HepG2 (cell line): ENCODE measurements around the gene TACC2. TPM values are rescaled to one million over a fixed set of nuclear protein-coding genes. Genes with fewer than 3 reads are reported as not detected.
A peak's percentile ranks its signal among the peaks of the same experiment; 100 is the strongest.

ENCODE experiments used
- DDIT3 ChIP-seq: sonication (generic); formaldehyde crosslinking; IDR thresholded peaks from 2 replicates; pipeline ENCODE4 v1.4.0; 2020; ENCODE audit warnings: mild to moderate bottlenecking, missing genetic modification reagents
- EZH2 ChIP-seq: conservative IDR thresholded peaks from 2 replicates; pipeline ENCODE4 v1.6.1; 2012; ENCODE audit warnings: mild to moderate bottlenecking, low read depth, low read length, moderate library complexity
- HNRNPL ChIP-seq: fragments of 200-400 bp; formaldehyde crosslinking; IDR thresholded peaks from 2 replicates; pipeline ENCODE4 v1.6.1; 2017; ENCODE audit warnings: mild to moderate bottlenecking, low read depth, low read length
- JUN ChIP-seq: sonication (generic); formaldehyde crosslinking; IDR thresholded peaks from 2 replicates; pipeline ENCODE4 v1.4.0; 2020; ENCODE audit warnings: mild to moderate bottlenecking, missing genetic modification reagents
- PLSCR1 ChIP-seq: sonication (generic); formaldehyde crosslinking; IDR thresholded peaks from 2 replicates; pipeline ENCODE4 v1.5.0; 2020; ENCODE audit warnings: missing genetic modification reagents, mild to moderate bottlenecking, borderline replicate concordance
- POLR2AphosphoS2 ChIP-seq: IDR thresholded peaks from 2 replicates; pipeline ENCODE4 v1.6.1; 2011; ENCODE audit warnings: low read depth, low read length, improper control_type of control experiment
- RARA ChIP-seq: IDR thresholded peaks from 2 replicates; pipeline ENCODE4 v1.6.1; 2016; ENCODE audit warnings: missing genetic modification reagents, missing compliant biosample characterization
- SMC3 ChIP-seq: IDR thresholded peaks from 2 replicates; pipeline ENCODE4 v1.6.1; 2011; ENCODE audit warnings: low read length, improper control_type of control experiment
- SP2 ChIP-seq: sonication (generic); formaldehyde crosslinking; IDR thresholded peaks from 2 replicates; pipeline ENCODE4 v1.5.1; 2020; ENCODE audit warnings: mild to moderate bottlenecking, missing genetic modification reagents
- SPEN ChIP-seq: sonication (generic); formaldehyde crosslinking; IDR thresholded peaks from 2 replicates; pipeline ENCODE4 v1.5.1; 2020; ENCODE audit warnings: low read depth, mild to moderate bottlenecking, missing genetic modification reagents
- ZBTB40 ChIP-seq, 2 experiments: fragments of 450-650 bp in 1 of 2; sonication (generic) in 1 of 2; formaldehyde crosslinking in 1 of 2; IDR thresholded peaks; 2 replicates each; pipeline versions ENCODE4 v1.6.1 to v1.8.0; 2016 to 2022; ENCODE audit warnings: antibody characterized with exemption in 1 of 2, mild to moderate bottlenecking in 1 of 2, missing genetic modification reagents in 1 of 2
- ZNF230 ChIP-seq: sonication (generic); formaldehyde crosslinking; IDR thresholded peaks from 2 replicates; pipeline ENCODE4 v1.4.0; 2020; ENCODE audit warnings: mild to moderate bottlenecking, missing genetic modification reagents
- ZNF660 ChIP-seq: sonication (generic); formaldehyde crosslinking; IDR thresholded peaks from 2 replicates; pipeline ENCODE4 v1.5.1; 2020; ENCODE audit warnings: mild to moderate bottlenecking, low read depth, missing genetic modification reagents, borderline replicate concordance
- ZNF768 ChIP-seq: sonication (generic); formaldehyde crosslinking; IDR thresholded peaks from 2 replicates; pipeline ENCODE4 v1.4.0; 2020; ENCODE audit warnings: missing genetic modification reagents
- polyA plus RNA-seq, 8 experiments: library from polyadenylated mRNA; depleted of rRNA in 3 of 8; stranded (reverse) in 7 of 8; unstranded in 1 of 8; fragments of >200 nt; fragmentation: Illumina TruSeq in 4 of 8; extraction: Trizol in 4 of 8; gene quantifications; 2 replicates each; pipeline versions ENCODE4 v1.2.1 to v1.2.3, GENCODE V29; 2011 to 2016; ENCODE audit warnings: low read depth in 4 of 8, missing spikeins in 1 of 8, mixed read lengths in 1 of 8; ENCODE audit not compliant: insufficient read depth in 1 of 8
- total RNA-seq, 5 experiments: library from RNA; depleted of rRNA; stranded (reverse); fragments of >200 nt; fragmentation: Illumina TruSeq; extraction: Trizol; gene quantifications; 2 replicates each; pipeline ENCODE4 v1.2.3, GENCODE V29; 2016; ENCODE audit warnings: low read depth in 1 of 5
- TF ChIP-seq, protein P1 (sequence below): sonication (generic); formaldehyde crosslinking; IDR thresholded peaks from 2 replicates; pipeline ENCODE4 v1.4.0; 2020; ENCODE audit warnings: missing genetic modification reagents, mild to moderate bottlenecking, borderline replicate concordance
- TF ChIP-seq, protein P2 (sequence below): sonication (generic); formaldehyde crosslinking; IDR thresholded peaks from 2 replicates; pipeline ENCODE4 v1.5.0; 2020; ENCODE audit warnings: mild to moderate bottlenecking, low read depth, missing genetic modification reagents, borderline replicate concordance

TACC2 gene
- total and polyA plus RNA-seq, 2 of the 13 experiments (the other 11 are each of a cell fraction or from before 2014, with no cell fraction given), result 11.8 to 16.0 TPM

- TF ChIP-seq, protein P1, sequence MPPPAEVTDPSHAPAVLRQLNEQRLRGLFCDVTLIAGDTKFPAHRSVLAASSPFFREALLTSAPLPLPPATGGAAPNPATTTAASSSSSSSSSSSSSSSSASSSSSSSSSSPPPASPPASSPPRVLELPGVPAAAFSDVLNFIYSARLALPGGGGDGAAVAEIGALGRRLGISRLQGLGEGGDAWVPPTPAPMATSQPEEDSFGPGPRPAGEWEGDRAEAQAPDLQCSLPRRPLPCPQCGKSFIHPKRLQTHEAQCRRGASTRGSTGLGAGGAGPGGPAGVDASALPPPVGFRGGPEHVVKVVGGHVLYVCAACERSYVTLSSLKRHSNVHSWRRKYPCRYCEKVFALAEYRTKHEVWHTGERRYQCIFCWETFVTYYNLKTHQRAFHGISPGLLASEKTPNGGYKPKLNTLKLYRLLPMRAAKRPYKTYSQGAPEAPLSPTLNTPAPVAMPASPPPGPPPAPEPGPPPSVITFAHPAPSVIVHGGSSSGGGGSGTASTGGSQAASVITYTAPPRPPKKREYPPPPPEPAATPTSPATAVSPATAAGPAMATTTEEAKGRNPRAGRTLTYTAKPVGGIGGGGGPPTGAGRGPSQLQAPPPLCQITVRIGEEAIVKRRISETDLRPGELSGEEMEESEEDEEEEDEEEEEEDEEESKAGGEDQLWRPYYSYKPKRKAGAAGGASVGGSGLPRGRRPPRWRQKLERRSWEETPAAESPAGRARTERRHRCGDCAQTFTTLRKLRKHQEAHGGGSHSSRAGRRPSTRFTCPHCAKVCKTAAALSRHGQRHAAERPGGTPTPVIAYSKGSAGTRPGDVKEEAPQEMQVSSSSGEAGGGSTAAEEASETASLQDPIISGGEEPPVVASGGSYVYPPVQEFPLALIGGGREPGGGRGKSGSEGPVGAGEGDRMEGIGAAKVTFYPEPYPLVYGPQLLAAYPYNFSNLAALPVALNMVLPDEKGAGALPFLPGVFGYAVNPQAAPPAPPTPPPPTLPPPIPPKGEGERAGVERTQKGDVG (CRISPR knock-in tag), result no peak
- TF ChIP-seq SMC3 (no peak), ZNF230 (CRISPR knock-in tag) (no peak), ZBTB40 (IDR thresholded peaks at IDR 0.05) (no peak), ZBTB40 (CRISPR knock-in tag; IDR thresholded peaks at IDR 0.05) (no peak), ZNF768 (CRISPR knock-in tag) (0 out of 2 replicates have a peak, but pooled peaks have one; percentile 20), PLSCR1 (no peak), ZNF660 (CRISPR knock-in tag) (no peak), SP2 (no peak), EZH2 (no peak), POLR2AphosphoS2 (no peak), HNRNPL (no peak), JUN (CRISPR knock-in tag) (no peak), SPEN (CRISPR knock-in tag) (no peak), DDIT3 (CRISPR knock-in tag) (no peak), RARA (no peak)
- TF ChIP-seq, protein P2, sequence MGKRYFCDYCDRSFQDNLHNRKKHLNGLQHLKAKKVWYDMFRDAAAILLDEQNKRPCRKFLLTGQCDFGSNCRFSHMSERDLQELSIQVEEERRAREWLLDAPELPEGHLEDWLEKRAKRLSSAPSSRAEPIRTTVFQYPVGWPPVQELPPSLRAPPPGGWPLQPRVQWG (CRISPR knock-in tag), result no peak
Observed at GRCh38 chr10:121974019-121974534, 14.9 kb upstream of the TACC2 start (continued).
